Endodermal cell (in vitro differentiated cells): ENCODE data around the gene ZNF750. TPM values are rescaled to one million over a fixed set of nuclear protein-coding genes. Genes with fewer than 3 reads are reported as not detected.

Experiments used
- DNase-seq: peaks from one replicate; pipeline ENCODE4 v3.0.0-alpha.2; 2017
- H3K27ac ChIP-seq: 2 replicates; pipeline ENCODE4 v1.5.1; 2013; ENCODE audit warnings: mild to moderate bottlenecking, low read depth, low read length, moderate library complexity
- H3K27me3 ChIP-seq: 2 replicates; pipeline ENCODE4 v1.6.1; 2013; ENCODE audit warnings: mild to moderate bottlenecking, low read length, moderate library complexity; ENCODE audit not compliant: insufficient read depth, control insufficient read depth, poor library complexity, severe bottlenecking
- H3K36me3 ChIP-seq: 2 replicates; pipeline ENCODE4 v1.7.0; 2013; ENCODE audit warnings: mild to moderate bottlenecking, low read length, moderate library complexity; ENCODE audit not compliant: control insufficient read depth, insufficient read depth
- H3K4me1 ChIP-seq: one replicate; pipeline ENCODE4 v1.7.0; 2013; ENCODE audit warnings: low read length; ENCODE audit not compliant: control insufficient read depth, insufficient read depth
- H3K4me3 ChIP-seq: 2 replicates; pipeline ENCODE4 v1.5.1; 2013; ENCODE audit warnings: mild to moderate bottlenecking, low read length, moderate library complexity
- H3K9ac ChIP-seq: 2 replicates; pipeline ENCODE4 v1.6.1; 2013; ENCODE audit warnings: mild to moderate bottlenecking, low read length, moderate library complexity; ENCODE audit not compliant: poor library complexity, severe bottlenecking; ENCODE audit errors: extremely low read depth
- H3K9me3 ChIP-seq: 2 replicates; pipeline ENCODE4 v1.6.1; 2013; ENCODE audit warnings: mild to moderate bottlenecking, low read length, moderate library complexity; ENCODE audit not compliant: control insufficient read depth
- H3K27ac Mint-ChIP-seq: 2 replicates; pipeline ENCODE4 v1.8.0; 2020; ENCODE audit warnings: mixed read lengths
- H3K27me3 Mint-ChIP-seq: 2 replicates; pipeline ENCODE4 v1.8.0; 2021; ENCODE audit warnings: mild to moderate bottlenecking, mixed read lengths; ENCODE audit not compliant: insufficient read depth
- H3K36me3 Mint-ChIP-seq: 2 replicates; pipeline ENCODE4 v1.8.0; 2020; ENCODE audit warnings: low read depth, mixed read lengths
- H3K4me1 Mint-ChIP-seq: 2 replicates; pipeline ENCODE4 v1.8.0; 2020; ENCODE audit warnings: mixed read lengths
- H3K4me3 Mint-ChIP-seq: 2 replicates; pipeline ENCODE4 v1.8.0; 2020; ENCODE audit warnings: mild to moderate bottlenecking, moderate library complexity, mixed read lengths
- H3K9me3 Mint-ChIP-seq: 2 replicates; pipeline ENCODE4 v1.8.0; 2020; ENCODE audit warnings: mild to moderate bottlenecking, mixed read lengths
- CTCF ChIP-seq: fragments of 200-600 bp; sonication (generic); conservative IDR thresholded peaks from 2 replicates; pipeline ENCODE4 v1.5.0; 2021; ENCODE audit warnings: antibody characterized with exemption, mild to moderate bottlenecking
- WGBS, 2 experiments: methylation state at CpG; one replicate each; pipeline versions ENCODE4 v1.1.5 to v1.1.7; 2013; ENCODE audit warnings: missing lambda C conversion rate in 2 of 2, mixed read lengths in 1 of 2; ENCODE audit not compliant: insufficient coverage in 1 of 2, insufficient read length in 1 of 2; 5-methylcytosine and 5-hydroxymethylcytosine counted together
- total RNA-seq, 2 donors: library from RNA; stranded (reverse); fragmentation: NEBNext Ultra II Directional in 1 of 2; extraction: Animal tissue kit (Norgen Biotek cat#: 25700) in 1 of 2; gene quantifications; 2 replicates in 1 of 2; 3 replicates in 1 of 2; pipeline ENCODE4 v1.2.1, GENCODE V29; 2021

Gene ZNF750
- total RNA-seq, 2 donors from 2014 or later, result not detected

DNA sequence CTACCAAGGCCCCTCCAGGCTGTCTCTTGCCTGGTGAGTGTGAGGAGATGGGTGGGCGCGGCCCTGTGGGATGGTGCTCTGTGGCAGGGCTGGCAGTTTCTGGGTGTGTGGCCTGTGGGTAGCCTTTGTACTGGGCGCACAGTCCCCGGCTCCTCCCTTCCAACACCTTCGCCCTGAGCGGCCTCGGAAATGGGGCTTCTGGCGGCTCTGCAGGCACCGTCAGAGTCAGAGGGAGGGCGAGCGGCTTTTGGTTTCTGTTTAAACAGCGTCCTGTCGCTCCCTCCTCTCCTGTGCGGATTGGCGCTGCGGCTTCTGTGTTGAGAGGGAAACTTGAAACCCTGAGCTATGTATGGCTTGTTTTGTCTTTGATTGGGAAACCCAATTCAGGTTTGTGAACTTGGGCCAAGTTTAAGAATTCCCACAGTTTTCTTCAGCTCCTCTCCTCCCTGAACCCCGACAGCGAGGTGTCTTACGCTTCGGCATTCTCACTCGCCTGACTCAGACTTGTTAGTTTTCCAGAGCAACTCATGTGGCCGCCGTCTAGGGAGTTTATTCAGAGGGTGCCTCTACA, 8.3 kb upstream of the ZNF750 start:
- peaks cover 21% of the 10 kb centered on the region for H3K36me3 Mint-ChIP-seq
- no peak overlapping the region for H3K4me3 Mint-ChIP-seq
- peaks cover 6% of the 10 kb centered on the region for H3K4me1 Mint-ChIP-seq
- no peaks in the 10 kb centered on the region for H3K27me3 Mint-ChIP-seq
- no peak overlapping the region for H3K4me3 ChIP-seq
- H3K9ac ChIP-seq, result no peak overlapping the region
- no peaks in the 10 kb centered on the region for H3K4me1 ChIP-seq
- DNase-seq, result no peak
- H3K27ac ChIP-seq, result peak overlapping the region; percentile 70
- H3K27ac Mint-ChIP-seq, result peak overlapping the region; percentile 50
- H3K36me3 ChIP-seq, result peaks cover 4% of the 10 kb centered on the region
- no peaks in the 10 kb centered on the region for H3K9me3 ChIP-seq
- no peaks in the 10 kb centered on the region for H3K27me3 ChIP-seq
- 91 to 95% methylated on average over 18 to 23 of the region's 23 CpGs for WGBS, 2 experiments
- no peaks in the 10 kb centered on the region for H3K9me3 Mint-ChIP-seq
- TF ChIP-seq CTCF, result no peak

DNA sequence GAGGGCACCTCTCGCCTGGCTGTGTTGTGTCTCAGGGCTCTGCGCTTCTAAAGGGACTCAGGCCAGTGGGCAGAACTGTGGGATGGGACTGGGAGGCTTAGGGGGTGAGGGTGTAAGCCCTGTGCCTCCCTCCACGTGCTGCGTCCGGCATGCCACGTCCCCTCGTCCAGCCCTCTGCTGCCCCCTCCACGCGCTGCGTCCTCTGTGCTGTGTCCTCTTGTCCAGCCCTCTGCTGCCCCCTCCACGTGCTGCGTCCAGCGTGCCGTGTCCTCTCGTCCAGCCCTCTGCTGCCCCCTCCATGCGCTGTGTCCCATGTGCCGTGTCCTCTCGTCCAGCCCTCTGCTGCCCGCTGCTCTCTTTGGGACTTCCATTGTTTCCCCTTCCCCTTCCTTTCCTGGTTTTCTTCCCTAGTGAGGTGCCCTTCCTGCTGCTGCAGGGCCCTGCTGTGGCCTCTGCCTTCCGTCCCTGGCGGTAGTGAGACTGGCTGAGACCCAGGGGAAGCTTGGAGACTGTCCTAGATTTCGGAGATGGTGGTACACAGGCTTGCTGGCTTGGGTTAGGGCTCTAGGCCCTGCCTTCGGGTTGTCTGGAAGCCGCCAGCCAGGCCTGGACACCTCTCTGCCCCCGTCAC, 6.4 kb upstream of the ZNF750 start:
- no peaks in the 10 kb centered on the region for H3K9me3 Mint-ChIP-seq
- H3K36me3 Mint-ChIP-seq, result peaks cover 21% of the 10 kb centered on the region
- H3K4me1 ChIP-seq, result no peaks in the 10 kb centered on the region
- peaks cover 6% of the 10 kb centered on the region for H3K4me1 Mint-ChIP-seq
- no peak for TF ChIP-seq CTCF
- no peak overlapping the region for H3K27ac Mint-ChIP-seq
- WGBS, 2 experiments, result 86 to 88% methylated on average over 16 to 25 of the region's 25 CpGs
- H3K27ac ChIP-seq, result no peak overlapping the region
- H3K4me3 ChIP-seq, result no peak overlapping the region
- H3K9me3 ChIP-seq, result no peaks in the 10 kb centered on the region
- peak; percentile 49 for DNase-seq
- no peak overlapping the region for H3K4me3 Mint-ChIP-seq
- peaks cover 4% of the 10 kb centered on the region for H3K36me3 ChIP-seq
- H3K27me3 Mint-ChIP-seq, result no peaks in the 10 kb centered on the region
- no peaks in the 10 kb centered on the region for H3K27me3 ChIP-seq
- H3K9ac ChIP-seq, result no peak overlapping the region

- peaks cover 4% of the 10 kb centered on the region for H3K36me3 ChIP-seq
- H3K27ac ChIP-seq, result no peak overlapping the region
- no peaks in the 10 kb centered on the region for H3K9me3 Mint-ChIP-seq
- no peaks in the 10 kb centered on the region for H3K27me3 ChIP-seq
- H3K4me1 ChIP-seq, result no peaks in the 10 kb centered on the region
- DNase-seq, result no peak
- H3K27ac Mint-ChIP-seq, result no peak overlapping the region
- no peak overlapping the region for H3K9ac ChIP-seq
- H3K4me3 ChIP-seq, result no peak overlapping the region
- no peaks in the 10 kb centered on the region for H3K9me3 ChIP-seq
- peaks cover 6% of the 10 kb centered on the region for H3K4me1 Mint-ChIP-seq
- no peak overlapping the region for H3K4me3 Mint-ChIP-seq
- TF ChIP-seq CTCF, result no peak
- 88 to 91% methylated on average over 17 to 24 of the region's 24 CpGs for WGBS, 2 experiments
- H3K36me3 Mint-ChIP-seq, result peaks cover 17% of the 10 kb centered on the region
- H3K27me3 Mint-ChIP-seq, result no peaks in the 10 kb centered on the region
Observed at GRCh38 chr17:82845163-82845807, 5.5 kb upstream of the ZNF750 start.
